Measurements from ENCODE around the gene PIP4K2A.

DNA sequence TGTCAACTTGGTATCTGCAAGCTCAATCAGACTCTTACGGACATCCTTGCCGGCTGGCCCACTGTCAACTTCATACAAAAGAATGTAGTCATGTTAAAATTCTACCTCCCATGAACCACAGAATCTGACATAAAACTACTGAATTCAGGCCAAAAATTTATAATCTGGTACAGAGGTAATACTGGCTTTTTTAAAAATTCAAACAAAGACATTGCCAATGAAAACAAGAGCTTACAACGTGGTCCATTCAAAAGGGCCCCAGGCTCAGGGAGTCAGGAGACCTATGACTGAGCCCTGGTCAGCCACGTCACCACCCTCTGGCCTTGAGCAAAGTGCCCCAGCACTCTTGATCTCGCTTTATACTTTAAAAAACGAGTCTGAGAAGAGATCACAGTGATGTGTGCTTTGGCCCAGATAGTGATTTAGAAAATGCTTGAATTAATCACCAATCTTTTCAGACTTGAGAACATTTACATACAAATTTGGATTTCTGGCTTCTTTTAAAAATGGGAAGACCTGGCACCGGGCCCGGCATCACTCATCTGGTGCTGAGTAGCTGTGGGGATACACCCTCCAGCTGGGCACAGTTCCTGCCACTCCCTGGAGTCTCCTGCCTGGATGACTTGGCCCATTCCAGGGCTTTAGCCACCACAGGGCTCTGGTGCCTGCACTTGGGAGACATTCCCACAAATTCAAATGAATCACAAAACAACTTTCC is 94.1 kb downstream of the PIP4K2A start:
- TF ChIP-seq EZH2 (IDR thresholded peaks at IDR 0.05; ENCODE audit: low read length, unreplicated experiment): no peak
- TF ChIP-seq, protein P1, sequence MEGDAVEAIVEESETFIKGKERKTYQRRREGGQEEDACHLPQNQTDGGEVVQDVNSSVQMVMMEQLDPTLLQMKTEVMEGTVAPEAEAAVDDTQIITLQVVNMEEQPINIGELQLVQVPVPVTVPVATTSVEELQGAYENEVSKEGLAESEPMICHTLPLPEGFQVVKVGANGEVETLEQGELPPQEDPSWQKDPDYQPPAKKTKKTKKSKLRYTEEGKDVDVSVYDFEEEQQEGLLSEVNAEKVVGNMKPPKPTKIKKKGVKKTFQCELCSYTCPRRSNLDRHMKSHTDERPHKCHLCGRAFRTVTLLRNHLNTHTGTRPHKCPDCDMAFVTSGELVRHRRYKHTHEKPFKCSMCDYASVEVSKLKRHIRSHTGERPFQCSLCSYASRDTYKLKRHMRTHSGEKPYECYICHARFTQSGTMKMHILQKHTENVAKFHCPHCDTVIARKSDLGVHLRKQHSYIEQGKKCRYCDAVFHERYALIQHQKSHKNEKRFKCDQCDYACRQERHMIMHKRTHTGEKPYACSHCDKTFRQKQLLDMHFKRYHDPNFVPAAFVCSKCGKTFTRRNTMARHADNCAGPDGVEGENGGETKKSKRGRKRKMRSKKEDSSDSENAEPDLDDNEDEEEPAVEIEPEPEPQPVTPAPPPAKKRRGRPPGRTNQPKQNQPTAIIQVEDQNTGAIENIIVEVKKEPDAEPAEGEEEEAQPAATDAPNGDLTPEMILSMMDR (conservative IDR thresholded peaks at IDR 0.05; ENCODE audit: low read depth, low read length): no peak

Data from PC-3 (cell line).